PC-9 (cell line): ENCODE measurements around the gene LRRTM3.

Source experiments
- CTCF ChIP-seq: fragments of 200-600 bp; sonication (generic); conservative IDR thresholded peaks from 2 replicates; pipeline ENCODE4 v1.6.1; 2017; ENCODE audit warnings: mixed run types, antibody characterized with exemption, mild to moderate bottlenecking, moderate library complexity
- EZH2 ChIP-seq: fragments of 200-600 bp; sonication (generic); IDR thresholded peaks from 2 replicates; pipeline ENCODE4 v1.8.0; 2017; ENCODE audit warnings: antibody characterized with exemption, low read depth

GRCh38 chr10:66982053-66982420 lies 56.2 kb downstream of the LRRTM3 start:
- TF ChIP-seq EZH2, result no peak
- TF ChIP-seq CTCF, result no peak
